Limb (tissue), 2 donors: Measurements from ENCODE around the gene ZDHHC8.

Experiments used
- DNase-seq, 2 donors: peaks; one replicate each; pipeline ENCODE4 v3.0.0-alpha.2; 2016; ENCODE audit errors: extremely low spot score in 2 of 2

Gene ZDHHC8

GRCh38 chr22:20095521-20095920, 36.1 kb upstream of the ZDHHC8 start:
- DNase-seq: no peak

GRCh38 chr22:20096574-20097420, 34.8 kb upstream of the ZDHHC8 start:
- no peak for DNase-seq

DNA sequence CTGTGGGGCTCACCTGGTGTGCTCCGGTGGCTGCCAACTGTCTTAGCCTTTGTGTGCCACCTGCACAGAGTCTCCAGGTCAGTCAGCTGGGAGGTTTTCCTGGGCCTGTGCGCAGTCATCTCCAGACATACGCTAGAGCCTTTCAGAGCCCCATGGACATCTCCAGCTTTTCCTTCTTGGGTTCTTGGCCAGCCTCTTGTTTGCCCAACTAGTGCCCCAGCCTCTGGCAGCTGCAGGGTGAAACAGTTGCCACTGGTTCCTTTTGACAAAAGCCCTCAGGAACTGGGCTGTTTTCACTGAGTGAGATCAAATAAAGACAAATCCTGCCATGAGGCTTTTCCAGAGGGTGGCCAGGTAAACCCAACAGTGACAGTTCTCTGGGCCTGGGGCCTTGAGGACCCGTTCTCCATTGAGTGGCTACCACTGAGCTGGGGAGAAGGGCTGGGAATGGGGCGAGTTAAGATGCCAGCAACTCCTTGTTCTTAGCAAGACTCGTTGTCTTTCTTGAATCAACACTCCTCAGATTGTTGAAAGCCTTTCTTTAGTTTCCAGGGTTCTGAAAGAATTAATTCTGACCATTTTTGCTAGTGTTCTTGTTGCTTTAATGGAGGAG, 32.4 kb upstream of the ZDHHC8 start:
- no peak for DNase-seq

DNA sequence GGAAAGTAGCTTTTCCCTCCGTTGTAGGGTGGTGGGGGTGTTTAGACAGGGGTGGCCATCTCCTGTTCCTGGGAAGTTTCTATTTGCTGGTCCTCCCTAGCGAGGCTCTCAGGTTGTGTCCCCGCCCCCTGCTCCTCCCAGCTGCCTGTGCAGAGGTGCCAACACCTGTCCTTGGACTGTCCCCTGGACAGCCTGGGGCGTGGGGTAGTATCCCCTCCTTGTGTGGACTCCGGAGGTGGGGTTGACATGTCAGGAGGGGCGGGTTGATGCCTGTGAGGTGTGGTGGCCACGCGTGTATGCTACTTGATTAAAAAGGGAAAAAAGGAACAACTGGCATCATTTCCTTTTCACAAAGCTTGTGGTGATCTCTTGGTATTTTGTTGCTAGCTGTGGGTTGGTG, 30.0 kb upstream of the ZDHHC8 start:
- DNase-seq: no peak

DNA sequence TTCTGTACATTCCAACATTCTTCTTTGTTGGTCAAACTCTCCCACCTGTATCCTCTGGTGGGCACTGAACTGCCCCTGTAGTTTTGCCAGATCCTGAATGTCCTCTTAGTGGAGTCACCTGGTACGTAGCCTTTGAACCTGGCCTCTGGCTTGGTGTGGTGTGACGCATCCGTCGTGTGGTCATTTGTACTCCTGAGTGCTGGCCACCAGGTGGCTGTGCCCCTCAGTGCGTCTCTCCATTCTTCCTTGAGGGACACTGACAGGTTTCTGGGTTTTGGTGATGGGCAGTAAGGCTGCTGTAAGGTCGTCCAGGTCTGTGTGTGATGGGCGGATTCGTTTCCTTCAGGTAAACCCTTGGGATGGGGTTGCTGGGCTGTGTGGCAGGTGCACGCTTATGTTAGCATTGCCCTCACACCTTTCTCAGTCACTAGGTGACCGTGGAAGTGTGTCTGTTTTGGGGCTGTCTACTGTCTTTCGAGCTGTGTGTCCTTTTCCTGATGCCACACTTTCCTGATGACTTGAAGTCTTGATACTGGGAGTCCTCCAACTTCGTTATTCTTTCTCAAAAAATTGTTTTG, 29.3 kb upstream of the ZDHHC8 start:
- no peak for DNase-seq

GRCh38 chr22:20105456-20106204, 26.0 kb upstream of the ZDHHC8 start:
- no peak for DNase-seq

DNA sequence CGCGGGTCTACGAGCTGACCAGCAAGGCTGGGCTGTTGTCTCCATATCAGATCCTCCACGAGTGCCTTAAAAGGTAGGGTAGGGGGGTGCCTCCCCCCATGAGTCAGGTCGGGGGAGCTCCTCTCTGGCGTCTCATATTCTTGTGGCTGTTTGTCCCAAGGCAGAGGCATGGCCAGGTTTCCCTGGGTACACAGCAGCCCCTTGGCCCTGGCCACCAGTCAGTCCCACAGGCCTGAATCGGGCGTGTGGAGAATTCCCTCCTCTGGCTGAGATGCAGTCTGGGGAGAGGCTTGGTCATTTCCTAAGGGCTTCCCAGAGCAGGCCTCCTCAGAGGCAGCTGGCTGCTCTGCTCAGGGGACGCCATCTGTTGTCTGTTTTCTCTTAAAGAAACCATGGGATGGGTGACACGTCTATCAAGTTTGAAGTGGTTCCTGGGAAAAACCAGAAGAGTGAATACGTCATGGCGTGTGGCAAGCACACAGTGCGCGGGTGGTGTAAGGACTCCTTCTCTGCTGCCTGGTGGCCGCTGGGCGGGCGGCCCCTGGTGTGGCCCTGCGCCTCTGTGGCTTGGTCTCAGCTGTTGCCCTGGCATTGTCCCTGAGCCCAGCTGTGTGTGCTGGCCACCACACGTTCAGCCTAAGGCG, 25.3 kb upstream of the ZDHHC8 start:
- DNase-seq: no peak

- no peak for DNase-seq
These were observed 24.8 kb upstream of the ZDHHC8 start for GRCh38 chr22:20106849-20107237.

- no peak for DNase-seq
These were observed 24.1 kb upstream of the ZDHHC8 start for GRCh38 chr22:20107471-20107901.

GRCh38 chr22:20107951-20108756, 23.4 kb upstream of the ZDHHC8 start:
- DNase-seq: no peak

DNA sequence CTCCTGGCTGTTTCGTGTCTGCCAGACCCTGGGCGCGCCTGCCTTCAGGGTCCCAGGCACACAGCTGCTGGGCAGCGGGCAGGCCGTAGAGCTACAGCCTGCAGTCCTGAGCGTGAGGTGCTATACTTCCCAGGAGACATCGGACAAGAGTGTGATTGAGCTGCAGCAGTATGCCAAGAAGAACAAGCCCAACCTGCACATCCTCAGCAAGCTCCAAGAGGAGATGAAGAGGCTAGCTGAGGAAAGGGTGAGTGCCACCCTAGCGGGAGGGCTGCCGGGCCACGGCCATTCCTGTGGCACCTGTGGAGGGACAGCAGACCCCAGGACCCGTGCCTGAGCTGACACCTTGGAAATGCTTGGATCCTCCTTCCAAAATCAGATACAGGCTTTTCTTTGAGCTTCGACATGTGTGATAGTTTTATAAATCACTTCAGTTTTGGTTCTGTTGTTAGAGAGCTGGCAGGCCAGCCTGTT, 22.8 kb upstream of the ZDHHC8 start:
- DNase-seq: no peak

DNA sequence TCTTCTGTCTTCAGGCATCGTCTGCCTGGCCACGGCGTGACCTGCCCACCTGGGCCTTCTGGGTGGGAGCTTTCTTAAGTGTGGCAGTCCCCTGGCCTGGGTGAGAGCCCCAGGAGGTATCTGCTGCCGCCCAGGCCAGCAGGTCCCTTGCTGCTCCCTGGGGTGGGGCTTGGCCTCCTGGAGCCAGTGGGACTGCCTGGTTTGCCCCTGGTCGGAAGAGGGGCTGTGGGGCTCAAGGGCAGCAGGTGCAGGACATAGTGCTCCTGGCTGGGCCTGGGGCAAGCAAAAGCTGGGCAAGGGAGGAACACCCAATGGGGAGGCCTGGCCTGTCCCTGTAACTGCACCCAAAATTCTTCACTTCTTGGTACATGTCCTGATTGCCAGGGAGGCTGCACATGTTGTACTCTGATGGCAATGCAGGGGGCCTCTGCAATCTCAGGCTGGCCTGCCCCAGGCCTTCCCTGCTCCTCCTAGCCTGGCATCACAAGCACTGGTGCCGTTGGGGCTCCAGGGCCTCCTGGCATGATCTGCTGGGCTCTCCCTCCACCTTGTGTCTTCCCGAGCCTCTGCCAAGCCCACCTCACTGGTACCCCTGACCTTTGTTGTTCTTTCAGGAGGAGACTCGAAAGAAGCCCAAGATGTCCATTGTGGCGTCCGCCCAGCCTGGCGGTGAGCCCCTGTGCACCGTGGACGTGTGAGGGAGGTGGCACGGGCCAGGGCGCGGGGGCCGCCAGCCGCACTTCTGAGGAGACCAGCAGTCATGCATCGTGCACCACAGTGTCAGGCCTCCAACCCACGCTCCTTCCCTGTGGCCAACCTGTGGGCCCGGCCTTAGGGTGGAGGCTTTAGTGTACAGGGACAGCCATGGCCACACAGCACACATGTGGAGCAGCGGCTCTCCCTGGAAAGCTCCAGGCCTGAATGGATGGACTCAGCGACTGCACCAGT, 21.9 kb upstream of the ZDHHC8 start:
- no peak for DNase-seq

DNA sequence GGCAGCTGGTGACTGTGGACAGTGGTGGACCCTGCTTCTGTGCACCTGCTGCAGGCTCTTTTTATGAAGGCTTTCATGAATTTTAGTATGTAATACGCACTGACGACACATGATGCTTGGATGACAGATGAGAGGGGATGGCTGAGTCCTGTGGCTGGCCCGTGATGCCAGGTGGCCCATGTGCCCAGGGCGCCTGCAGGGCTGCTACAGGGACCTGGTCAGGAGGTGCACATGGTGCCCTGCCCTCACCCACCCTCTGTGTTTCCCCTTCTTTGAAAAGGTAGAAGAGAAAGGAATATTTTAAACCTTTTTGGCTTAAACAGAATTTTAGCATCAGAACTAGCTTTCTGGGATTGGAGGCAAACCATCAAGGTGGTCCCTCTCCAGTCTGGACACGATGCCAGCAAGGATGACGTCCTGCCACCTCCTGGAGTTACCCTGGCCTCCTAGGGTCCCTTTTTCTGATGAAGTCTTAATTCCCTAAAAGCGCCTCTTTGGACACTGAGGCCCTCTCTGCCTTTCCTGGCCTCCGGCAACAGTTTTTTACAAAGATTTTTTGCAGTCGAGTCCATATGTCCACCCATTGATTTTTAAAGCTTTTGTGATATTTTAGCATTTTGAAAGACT, 21.1 kb upstream of the ZDHHC8 start:
- DNase-seq: no peak

DNA sequence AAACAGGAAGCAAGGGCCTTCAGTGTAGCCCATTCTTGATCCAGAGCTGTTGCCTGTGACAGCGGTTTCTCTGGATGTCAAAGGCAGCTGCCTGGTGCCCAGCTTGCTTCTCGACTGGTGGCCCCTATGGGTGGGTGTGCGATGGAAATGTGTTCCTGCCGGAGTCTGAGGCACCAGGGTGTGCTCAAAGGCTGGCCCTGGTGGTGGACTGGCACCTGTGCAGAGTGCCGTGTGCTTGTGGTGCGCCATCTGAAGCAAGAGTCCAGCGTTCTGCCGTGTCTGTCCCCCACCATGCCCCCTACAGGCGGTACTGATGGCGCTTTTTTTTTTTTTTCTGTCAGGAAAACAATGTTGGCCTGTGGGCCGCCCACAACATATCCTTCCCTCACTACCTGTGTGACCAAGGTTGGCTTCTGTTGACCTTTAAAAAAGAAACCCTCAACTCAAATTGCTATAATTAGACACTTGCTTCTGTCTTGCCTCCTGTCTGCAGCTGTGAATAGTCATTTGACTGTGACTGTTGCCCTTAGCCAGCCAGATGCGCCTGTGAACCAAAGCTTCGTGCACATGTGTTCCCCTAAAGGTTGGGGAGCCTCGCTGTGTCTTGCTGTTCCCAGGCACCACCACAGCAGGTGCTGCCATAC, 20.4 kb upstream of the ZDHHC8 start:
- DNase-seq: no peak

- DNase-seq: no peak
These were observed 19.6 kb upstream of the ZDHHC8 start for GRCh38 chr22:20111689-20112622.

GRCh38 chr22:20112623-20113511, 18.7 kb upstream of the ZDHHC8 start:
- no peak for DNase-seq
